NT2/D1 (cell line): ENCODE data around the gene PHF23.

Experiments
- SUZ12 ChIP-seq: IDR thresholded peaks from 2 replicates; pipeline ENCODE4 v1.6.1; 2011; ENCODE audit not compliant: insufficient read length, insufficient read depth; ENCODE audit errors: extremely low read depth
- YY1 ChIP-seq: IDR thresholded peaks from 2 replicates; pipeline ENCODE4 v1.6.1; 2011; ENCODE audit not compliant: insufficient read length, insufficient read depth
- ZNF274 ChIP-seq: IDR thresholded peaks from 2 replicates; pipeline ENCODE4 v1.6.1; 2011; ENCODE audit warnings: mild to moderate bottlenecking, low read depth, low read length

DNA sequence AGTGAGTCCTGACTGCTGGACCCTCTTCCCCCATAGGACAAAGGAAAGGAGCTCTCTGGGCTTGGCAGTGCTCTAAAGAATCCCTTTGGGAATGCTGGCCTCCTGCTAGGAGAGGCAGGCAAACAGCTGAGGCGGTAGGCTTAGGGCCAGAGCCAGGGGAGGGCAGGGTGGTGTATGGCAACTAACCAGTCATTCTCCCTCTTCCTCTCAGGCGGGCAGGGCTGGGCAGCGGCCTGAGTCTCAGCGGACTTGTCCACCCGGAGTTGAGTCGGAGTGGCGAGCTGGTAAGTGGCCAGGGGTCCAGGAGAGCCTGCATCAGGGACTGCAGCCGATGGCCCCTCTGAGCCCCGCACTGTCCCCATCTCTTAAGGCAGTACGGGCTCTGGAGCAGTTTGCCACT is 15.1 kb downstream of the PHF23 start:
- TF ChIP-seq SUZ12 (no peak), ZNF274 (no peak), YY1 (no peak)
